ENCODE data around the gene PASK.

The PASK gene

GRCh38 chr2:241142593-241142992, 6.7 kb downstream of the PASK start:
- no peak for DNase-seq

DNA sequence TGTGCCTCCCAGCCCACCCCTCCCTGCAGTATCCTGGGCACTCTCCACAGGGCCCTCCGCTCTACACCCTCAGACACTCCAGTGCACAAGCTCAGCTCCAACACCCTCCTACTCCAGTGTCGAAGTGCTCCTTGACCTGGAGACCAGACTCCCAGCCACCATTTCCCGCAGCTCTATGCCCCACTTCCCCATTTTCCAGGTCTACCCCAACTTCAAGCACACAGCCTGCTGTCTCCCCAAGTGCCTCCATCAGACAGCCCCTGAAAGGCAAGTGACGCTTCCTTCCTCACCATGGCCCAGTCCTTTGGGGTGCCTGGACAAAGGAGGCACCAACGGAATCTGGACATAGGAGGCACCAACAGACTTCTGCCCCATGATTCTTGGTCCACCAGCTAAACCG, 7.2 kb downstream of the PASK start:
- DNase-seq: no peak

GRCh38 chr2:241141214-241141770, 8.0 kb downstream of the PASK start:
- DNase-seq: no peak

- no peak for DNase-seq
Measured at GRCh38 chr2:241140445-241140840, 8.8 kb downstream of the PASK start.

DNA sequence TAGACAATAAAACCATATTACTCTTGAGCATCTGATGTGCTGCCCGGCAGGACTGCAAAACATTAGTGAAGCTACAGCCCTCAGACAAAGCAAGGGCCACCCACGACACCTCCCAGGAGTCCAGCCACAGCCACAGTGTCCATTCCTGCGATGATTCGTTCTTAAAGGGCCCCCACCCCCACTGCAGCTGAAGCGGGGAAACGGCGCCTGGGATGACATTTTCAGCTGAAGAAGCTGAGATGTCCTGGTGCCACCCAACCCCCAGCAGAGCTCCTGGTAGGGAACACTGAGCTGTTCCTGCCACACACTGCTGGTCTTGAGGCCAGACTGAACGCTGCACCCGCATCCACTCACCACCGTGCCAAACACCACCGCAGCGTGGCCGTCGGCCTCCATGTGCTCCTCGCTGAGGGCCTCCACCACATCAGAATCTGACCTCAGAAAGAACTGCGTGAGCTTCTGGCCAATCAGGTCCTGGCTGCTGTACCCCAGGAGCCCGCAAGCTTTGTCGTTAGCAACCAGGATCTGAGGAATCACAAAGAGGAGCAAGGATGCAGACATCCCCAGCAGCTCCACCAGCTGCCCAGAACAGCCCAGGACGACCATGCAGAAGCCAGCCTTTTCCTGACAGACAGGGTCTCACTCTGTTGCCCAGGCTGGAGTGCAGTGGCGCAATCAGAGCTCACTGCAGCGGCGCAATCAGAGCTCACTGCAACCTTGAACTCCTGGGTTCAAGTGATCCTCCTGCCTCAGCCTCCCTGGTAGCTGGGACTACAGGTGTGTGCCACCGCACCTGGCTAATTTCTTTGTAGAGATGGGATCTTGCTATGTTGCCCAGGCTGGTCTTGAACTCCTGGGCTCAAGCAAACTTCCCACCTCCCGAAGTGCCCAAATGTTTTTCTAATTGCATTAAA, 9.5 kb downstream of the PASK start:
- no peak for DNase-seq

- DNase-seq: no peak
Measured at GRCh38 chr2:241138471-241138870, 10.8 kb downstream of the PASK start.

GRCh38 chr2:241137276-241138190, 11.7 kb downstream of the PASK start:
- DNase-seq: no peak

GRCh38 chr2:241136661-241137260, 12.5 kb downstream of the PASK start:
- DNase-seq: no peak

- DNase-seq: no peak
Measured at GRCh38 chr2:241136191-241136590, 13.1 kb downstream of the PASK start.

- no peak for DNase-seq
Measured at GRCh38 chr2:241135737-241136136, 13.5 kb downstream of the PASK start.

- DNase-seq: no peak
Measured at GRCh38 chr2:241134711-241135110, 14.6 kb downstream of the PASK start.

DNA sequence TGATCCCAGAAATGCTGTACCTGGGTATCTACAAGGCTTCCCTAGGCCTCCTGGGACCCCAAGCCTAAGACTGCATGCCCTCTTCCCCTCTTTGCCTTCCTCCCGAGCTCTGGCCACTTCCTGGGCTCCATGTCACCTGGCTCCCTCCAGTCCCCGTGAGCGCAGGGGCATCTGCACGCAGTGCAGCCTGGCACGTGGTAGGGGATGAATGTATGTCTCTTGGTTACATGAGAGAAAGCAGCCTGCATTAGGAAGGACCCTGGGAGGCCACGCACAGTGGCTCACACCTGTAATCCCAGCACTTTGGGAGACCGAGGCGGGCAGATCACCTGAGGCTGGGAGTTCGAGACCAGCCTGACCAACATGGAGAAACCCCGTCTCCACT, 15.8 kb downstream of the PASK start:
- DNase-seq: no peak

- DNase-seq: peak; percentile 50
Measured at GRCh38 chr2:241132538-241133435, 16.5 kb downstream of the PASK start.

DNA sequence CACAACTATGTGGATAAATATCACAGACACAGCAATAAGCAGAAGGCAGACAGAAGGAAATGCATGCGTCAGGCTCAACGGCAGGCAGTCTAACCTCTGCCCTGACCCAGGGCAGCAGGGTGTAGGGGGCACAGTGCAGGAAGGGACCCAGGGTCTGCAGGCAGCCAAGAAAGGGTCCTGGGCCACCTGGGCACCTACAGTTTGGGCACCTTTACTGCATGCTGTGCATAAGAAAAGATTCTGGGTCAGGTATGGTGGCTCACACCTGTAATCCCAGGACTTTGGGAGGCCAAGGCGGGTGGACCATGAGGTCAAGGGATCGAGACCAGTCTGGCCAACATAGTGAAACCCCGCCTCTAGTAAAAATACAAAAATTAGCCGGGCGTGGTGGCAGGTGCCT, 17.7 kb downstream of the PASK start:
- no peak for DNase-seq

GRCh38 chr2:241130316-241130715, 19.0 kb downstream of the PASK start:
- no peak for DNase-seq

DNA sequence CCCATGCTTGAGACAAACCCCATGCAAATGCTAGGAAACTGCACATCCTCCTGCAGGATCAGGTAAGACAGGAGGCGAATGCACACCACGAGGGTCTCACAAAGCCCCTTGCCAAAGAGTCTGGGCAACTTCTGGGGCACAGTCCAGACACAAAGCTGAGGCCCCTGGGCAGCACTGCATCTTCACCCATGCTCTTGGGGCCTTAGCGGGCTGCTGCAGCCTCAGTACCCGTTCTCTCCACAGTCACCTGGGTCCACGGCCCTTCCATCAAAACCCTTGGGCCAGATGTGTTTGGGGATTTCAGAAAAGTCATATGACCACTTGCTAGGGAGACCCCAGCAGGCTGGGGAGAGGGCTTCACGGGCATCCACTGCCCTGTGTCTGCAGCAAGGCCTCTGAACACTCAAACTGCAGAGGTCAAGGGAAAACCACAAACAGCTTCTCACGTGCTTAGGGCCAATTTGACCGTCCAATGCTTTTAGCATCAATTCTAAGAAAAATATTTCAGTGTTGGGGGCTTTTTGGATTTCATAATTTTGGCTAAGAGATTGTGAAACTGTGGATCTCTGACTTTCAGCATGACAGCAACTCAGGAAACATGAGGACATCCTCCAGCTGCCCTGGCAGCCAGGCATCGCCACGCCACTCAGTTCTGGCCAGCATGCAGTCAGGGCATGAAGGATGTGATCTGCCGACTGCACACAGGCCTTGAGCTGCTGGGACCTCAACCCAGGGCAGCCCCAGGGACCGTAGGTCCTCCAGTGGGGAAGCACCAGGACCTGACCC, 20.0 kb downstream of the PASK start:
- DNase-seq: peak; percentile 5

- DNase-seq: no peak
Measured at GRCh38 chr2:241128266-241128665, 21.0 kb downstream of the PASK start.

DNA sequence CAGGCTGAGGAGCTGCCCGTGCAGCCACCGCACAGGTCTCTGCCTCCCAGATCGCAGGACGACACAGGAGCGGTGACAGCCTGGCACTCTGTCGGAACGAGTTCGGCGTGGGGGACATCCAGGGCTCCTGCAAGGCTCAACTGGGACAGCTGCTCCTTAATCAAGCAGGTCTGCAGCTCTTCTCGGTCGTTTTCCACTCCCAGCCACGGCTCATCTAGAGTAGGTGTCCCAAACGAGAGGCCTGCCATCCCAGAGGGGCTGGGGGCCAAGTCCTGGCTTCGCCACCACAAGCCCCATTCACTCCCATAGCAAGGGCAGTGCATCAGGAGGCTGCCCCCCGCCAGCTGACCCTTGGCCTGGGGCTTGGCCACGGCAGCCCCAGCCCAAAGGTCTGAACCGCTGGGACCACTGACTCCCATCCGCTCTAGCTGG, 22.5 kb downstream of the PASK start:
- DNase-seq: no peak

DNA sequence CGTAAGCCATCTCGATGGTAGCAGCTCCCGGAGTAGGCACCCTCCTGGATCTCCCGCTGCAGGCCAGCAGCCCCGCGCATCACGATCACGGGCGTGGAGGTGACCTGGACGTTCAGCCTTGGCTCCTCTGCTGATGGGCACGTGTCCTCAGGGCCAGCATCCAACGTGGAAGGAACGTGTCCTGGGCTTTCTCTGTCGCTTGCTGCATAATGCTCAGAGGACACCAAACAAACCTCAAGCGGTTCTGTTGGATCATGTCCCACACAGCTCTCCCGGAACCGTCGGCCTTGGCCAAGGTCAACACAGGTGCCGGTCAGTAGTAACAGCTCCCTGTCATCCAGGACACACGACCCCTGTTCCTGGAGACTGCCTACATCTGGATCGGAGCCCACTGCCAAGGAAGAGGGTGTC, 23.1 kb downstream of the PASK start:
- no peak for DNase-seq

GRCh38 chr2:241125626-241126025, 23.6 kb downstream of the PASK start:
- no peak for DNase-seq
